Measurements from ENCODE around the gene SQSTM1. TPM values are rescaled to one million over a fixed set of nuclear protein-coding genes. Genes with fewer than 3 reads are reported as not detected.
A peak's percentile ranks its signal among the peaks of the same experiment; 100 is the strongest.
"Not testable (repeated sequence)": the region's sequence is repeated elsewhere in the genome, so short reads cannot be mapped to it uniquely, and the experiment has no call there.

The SQSTM1 gene
- total RNA-seq, 1 donor from 2014 or later = 548 TPM

DNA sequence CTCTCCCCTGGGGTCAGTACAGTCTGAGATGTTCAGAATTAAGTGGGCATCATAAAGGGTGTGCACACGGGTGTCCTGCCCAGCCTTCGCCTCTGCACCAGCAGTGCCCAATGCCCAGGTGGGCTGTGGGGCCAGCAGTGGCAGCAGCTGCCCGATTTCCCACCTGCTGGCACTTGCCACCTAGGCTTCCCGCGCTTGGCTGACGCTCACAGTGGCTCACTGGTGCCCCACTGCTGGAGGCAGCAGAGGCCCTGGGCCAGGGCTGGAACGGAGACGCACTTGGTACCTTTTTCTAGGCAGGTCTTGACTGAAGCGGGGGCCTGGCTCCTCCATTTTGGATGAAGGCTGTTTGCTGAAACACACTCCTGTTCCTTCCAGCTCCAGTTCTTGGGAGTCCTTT lies 20.9 kb downstream of the SQSTM1 start:
- no peak for DNase-seq (ENCODE audit: low read depth in 2 of 2)

DNA sequence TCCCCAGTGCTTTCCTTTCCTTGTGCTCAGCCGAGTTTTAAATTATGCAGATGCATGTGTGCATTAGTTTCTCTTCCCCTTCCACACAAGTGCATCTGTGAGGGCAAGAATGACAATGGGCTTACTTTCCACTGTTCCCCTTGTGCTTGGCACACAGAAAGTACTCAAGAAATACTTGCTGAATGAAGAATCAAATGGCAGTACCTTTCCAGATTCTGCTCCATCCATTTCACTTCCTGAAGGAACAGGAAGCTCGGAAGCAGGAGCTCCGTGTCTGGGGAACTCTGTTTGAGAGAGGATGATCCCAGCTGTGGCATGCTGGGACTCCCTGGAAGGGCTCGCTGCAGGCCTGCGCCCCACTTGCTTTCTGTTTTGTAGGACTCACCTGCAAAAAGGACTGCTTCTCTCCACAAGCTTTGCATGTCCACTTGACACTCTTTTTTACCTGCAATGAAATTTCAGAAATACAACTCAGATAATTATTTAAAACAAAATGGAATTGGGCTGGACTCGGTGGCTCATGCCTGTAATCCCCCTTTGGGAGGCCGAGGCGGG lies 32.4 kb downstream of the SQSTM1 start:
- no peak for DNase-seq (ENCODE audit: low read depth in 2 of 2)

DNA sequence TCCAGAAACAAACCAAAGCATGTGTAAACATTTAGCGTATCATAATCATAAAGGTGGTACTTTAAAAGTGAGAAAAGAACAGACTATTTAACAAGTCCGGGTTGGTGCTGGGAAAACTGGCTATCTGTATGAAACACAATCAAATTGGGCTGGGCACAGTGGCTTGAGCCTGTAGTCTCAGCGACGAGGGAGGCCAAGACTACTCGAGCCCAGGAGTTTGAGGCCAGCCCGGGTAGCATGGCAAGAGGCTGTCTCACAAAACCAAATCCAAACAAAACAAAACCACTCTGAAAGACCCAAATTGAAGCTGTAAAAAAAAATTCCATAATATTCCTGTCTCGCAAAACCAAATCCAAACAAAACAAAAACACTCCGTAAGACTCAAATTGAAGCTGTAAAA lies 33.7 kb downstream of the SQSTM1 start:
- no peak for DNase-seq (ENCODE audit: low read depth in 2 of 2)

DNA sequence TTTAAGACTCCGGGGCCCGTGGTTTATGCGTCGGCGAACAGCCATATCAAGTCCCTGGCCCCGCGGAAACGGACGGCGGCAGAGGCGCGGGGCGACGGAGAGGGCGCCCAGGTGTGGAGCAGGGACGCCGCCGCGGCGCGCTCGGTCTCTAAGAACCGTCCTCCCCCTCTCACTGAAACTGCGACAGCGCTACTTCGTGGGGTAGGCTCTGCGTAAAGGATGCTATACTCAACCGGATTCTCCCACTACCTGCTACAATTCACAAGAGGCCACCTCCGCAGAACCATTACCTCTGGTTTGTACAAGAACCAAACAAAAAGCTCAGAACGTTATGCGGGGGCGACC lies 37.5 kb downstream of the SQSTM1 start:
- peak; percentile 40 to 44 for DNase-seq (ENCODE audit: low read depth in 2 of 2)

DNA sequence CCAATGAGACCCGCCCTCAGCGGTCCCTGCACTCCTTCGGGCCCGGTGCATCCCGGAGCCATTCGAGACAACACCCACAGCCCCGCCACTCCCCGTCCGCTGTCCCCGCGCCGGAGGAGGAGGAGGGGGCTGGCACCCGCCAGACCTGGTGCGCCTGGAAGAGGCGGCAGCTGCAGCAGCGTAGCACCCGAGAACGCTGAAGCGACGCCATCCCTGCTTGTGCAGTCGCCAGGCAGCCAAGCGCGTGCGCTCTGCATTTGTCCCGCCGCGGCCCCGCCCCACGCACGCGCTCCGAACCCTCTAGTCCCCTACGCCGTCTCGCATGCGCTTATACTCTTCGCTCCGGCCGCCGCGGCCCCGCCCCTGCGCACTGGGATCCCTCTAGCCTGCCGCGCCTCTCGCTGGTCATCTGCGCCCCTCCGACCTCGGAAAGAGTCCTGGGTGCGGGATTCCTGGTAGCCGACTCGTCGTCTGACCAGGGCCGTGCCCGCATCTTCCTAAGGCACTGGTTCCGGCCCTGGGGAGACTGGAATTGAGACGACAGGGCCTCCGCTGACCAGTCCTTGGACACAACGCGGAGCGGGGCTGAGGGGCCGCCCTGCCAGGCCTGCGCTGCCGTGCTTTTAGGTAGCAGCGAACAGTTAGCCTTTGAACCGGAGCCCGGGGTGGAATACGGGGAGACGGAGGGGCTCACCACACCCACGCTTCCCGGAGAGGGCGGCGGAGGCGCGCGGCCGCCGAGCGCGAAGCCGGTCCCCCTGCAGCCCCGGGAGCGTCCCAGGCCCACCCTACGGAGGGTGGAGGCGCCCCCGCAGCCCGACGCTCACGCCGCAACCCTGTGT lies 38.1 kb downstream of the SQSTM1 start, which contains the start of gene MRNIP:
MRNIP (minus strand) TSS at position 232 of the 842 bp plus-strand sequence; CDS start at position 211, 21 bp downstream.
- DNase-seq (ENCODE audit: low read depth in 2 of 2) = peak; percentile 96 to 97

DNA sequence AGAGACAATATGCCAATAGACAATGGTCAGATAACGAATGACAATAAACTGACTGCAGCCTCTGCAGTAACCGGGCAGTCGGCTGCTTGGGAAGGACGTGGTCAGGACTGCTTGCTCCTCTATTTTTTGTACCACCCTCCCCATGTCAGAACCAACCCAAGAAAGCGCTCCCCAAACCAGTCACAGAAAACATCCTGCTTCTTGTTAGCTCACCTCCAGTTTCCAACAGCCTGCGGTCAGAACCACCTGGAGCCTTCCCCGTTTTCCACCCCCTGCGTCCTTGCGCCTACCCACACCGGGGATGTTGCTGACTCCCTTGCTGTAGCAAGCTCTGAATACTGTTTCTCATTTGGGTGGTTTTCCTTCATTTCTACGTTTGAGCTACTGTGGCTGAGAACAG lies 39.6 kb downstream of the SQSTM1 start:
- no peak for DNase-seq (ENCODE audit: low read depth in 2 of 2)

DNA sequence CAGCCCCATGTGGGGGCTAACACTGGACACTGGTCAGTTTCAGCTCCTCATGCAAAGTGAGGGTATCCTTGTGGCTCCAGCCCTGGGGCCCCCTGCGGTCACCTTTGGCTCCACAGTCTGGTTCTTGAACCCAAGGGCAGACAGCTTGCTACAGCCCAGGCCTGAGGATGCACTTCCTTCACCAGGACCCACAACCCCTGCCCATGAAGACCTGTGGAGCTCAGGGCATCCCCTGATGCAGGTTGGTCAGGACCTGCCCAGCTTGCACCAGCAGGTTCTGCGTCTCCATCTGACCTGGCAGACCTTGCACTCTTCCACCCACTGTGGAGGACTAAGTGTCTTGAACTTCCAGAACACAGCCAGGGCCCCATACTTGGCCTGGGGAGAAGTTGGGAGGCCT lies 41.6 kb downstream of the SQSTM1 start:
- no peak for DNase-seq (ENCODE audit: low read depth in 2 of 2)

DNA sequence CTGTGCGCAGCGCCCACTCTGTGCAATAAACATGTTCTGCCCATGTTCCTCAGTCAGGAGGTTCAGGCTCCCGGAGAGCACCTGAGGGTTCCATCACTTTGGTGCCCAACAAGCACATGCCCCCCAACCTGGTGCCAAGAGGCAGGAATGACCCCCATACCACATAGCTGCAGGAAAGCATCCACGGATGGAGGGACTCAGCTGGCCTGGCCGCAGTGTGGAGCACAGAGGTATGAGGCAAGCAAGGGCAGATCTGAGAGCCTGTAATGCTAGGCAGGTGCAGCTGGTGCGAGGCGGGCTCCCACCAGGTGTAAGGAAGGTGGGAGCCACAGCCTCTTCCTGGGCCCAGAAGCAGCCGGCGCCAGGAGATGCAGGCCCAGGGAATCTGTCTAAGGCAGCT lies 42.2 kb downstream of the SQSTM1 start:
- DNase-seq (ENCODE audit: low read depth in 2 of 2) = no peak

DNA sequence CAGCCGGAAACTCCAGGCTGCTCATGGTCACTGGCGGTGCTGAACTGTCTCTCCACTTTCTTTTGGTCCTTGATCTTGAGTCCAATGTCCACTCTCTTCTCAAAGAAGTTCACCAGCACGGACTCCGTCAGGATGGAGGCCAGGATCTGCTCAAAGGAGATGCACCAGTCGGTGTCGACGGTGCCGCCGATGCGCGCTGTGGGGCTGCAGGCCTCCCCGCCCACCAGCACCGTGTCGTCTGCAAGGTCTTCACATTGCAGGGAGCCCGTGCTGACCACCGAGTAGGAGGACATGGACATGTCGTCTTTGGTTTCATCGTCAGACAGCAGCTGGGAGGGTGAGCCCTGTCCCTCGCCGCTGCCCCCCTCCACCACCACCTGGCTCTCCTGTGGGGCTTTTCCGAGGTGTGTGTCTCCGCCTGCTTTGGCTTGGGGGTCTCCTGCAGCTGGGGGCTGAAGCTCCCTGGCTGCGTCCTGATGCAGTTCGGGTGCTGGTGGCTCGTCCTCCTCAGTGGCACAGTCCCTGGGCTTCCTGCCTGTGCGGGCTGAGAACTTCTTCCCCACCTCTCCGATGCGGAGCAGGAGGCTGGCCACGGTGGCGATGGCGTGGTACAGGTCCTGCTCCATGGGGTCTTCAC lies 42.9 kb downstream of the SQSTM1 start:
- DNase-seq (ENCODE audit: low read depth in 2 of 2) = no peak

DNA sequence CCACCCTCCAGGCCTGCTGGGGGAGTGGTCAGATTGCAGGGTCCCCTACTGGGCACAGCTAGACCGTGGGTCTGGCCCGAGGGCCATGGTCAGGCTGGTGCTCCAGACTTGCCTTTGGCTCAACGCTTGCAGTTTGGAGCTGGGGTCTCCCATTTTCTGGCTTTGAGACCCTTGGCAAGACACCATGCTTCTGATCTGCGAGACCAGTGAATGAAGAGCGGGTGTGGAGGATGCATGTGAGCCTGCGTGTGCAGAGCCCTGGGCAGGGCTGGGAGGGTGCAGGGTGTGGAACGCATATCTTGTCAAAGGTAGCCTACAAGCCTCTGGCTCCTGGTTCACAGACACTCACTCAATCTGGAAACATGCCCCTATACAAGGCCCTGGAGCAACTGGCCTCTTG lies 44.0 kb downstream of the SQSTM1 start:
- no peak for DNase-seq (ENCODE audit: low read depth in 2 of 2)

DNA sequence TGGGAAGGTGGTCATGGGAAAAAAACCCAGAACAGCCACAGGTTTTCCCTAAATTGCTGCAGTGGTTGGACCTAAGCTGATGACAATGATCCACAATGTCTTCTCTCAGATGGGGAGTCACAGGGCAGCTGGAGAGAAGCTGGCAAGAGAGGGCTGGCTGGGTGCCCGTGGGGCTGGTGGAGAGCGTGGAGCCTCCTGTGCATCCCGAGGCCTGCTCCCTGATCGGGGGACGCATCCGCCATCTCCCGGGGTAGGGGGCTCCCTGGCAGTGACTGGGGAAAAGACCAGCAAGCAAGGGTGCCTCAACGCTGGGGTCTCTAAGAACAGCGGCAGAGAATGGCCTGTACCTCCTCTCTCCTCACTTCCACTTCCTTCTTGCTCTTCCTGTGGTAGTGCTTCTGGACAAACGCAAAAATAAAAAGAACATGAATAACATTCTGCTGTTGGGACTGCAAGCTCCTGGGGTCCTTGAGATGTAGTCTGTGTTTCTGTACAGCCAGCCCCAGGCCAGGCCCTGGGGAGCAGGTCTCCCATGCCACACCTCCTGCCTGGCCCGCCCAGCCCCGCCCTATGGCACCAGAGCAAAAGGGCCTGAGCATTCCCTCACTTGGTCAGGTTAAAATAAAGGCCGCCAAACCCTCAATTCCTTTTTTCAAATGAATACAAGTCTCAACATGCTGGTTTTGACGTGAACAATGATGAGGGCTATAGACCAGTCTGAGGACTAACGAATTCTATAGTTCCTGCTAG lies 45.0 kb downstream of the SQSTM1 start:
- no peak for DNase-seq (ENCODE audit: low read depth in 2 of 2)

DNA sequence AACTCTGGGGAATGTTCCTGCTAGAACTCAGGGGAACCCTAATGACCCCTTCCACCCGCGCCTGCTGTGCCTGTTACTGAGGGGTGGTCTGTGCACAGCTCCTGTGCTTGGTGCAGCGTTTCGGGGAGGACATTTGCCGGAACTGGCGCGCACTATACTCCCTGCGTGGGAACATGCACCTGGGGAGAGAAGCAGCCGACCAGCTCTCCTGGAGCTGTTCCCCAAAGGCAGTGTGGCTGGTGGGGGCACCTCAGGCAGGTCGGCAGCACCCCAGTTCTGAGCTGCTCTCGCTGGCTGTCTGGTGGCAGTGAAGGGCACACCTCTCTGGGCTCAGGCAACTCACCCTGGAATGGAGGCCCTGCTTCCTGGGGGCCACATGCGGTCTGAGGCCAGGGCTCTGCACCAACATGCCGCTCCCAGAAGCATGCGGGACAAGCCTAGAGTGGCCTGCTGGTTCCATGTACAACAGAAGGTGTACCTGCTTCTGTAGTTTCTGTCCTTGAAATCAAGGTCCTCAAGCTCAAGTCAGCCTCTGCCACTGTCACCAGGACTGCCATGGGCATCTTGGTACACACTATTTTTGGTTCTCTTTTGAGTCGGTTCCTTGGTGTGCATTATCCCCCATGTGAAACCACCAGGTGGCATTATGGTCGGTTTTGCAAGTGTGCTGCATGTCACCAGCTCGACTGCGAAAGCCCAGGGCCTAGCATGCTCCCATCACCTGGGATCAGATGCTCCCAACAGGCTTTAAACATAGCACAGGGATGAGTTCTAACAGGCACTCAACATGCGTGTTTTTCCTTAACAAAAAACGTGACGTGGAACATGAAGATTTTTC lies 45.8 kb downstream of the SQSTM1 start:
- DNase-seq (ENCODE audit: low read depth in 2 of 2) = peak in 1 of 2 donors; percentile 31

DNA sequence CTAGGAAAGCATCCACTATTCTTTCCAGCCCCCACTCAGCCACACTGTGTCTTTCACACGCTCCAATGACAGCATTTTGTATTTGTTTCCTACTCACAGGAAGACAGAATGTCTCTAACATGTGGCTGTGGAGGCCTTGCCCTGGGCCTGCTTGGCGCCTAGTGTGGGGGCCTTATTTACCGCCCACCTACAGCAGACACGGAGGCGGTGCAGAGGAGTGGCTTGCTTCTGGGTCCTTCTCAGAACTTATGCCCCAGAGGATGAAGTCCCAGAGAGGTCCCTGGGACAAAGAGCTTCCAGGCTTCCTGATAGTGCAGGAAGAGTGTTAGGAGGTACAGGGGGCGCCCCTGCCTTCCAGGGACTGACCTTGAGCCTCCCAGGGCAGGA lies 46.4 kb downstream of the SQSTM1 start:
- DNase-seq (ENCODE audit: low read depth in 2 of 2) = no peak

DNA sequence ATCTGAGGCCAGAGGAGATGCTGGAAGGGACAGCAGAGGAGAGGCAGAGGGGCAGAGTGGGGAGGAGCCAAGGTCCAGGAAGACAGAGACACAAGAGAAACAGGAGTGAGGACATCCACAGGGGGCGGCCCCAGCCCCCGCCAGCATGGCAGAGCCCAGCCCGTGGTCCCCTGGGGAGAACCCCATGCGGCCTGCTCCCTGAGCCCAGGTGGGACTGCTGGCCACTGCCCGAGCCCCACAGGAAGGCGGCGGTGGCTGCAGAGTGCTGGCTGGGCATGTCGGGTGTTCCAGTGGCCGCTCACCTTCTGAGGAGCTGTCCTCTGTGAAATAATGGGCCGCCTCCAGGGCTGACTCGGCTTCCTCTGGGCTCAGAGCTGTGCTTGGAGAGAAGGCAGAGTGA lies 46.8 kb downstream of the SQSTM1 start:
- no peak for DNase-seq (ENCODE audit: low read depth in 2 of 2)

DNA sequence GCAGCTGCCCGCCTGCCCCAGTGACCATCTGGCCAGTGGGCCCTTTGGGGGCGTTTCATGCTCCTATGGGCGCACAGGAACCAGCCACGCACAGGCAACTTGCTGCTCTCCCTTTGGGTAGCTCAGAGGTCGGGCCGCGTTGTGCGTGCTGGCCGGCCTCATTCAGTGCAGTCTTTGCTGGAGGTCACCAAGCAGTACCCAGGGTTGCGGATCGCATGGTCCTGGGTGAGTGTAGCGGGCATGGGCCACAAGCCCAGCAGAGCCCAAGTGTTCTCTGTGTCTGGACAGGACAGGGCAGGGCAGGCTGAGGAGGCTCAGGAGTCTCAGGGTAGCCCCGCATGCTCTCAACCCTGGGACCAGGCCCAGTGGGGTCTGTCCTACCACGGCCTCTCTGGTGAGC lies 47.8 kb downstream of the SQSTM1 start:
- DNase-seq (ENCODE audit: low read depth in 2 of 2) = no peak

DNA sequence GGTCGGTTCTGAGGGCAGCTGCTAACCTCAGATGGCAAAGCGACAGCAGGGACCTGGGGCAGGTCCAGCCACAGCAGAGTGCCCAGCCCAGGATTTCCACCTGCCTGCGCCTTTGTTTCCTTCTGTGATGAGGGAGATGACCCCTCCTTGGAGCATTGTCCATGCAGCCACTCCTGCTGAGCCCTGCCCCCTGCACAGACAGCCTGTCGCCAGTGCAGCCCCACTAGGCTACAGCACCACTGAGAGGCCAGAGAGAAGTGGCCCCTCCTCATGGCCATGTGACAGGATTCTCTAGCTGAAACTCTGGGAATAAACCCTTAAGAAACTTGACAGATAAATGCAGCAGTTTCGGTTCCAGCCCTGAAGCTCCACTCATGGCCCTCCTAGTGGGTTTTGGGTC lies 48.4 kb downstream of the SQSTM1 start:
- peak in 1 of 2 donors; percentile 24 for DNase-seq (ENCODE audit: low read depth in 2 of 2)

DNA sequence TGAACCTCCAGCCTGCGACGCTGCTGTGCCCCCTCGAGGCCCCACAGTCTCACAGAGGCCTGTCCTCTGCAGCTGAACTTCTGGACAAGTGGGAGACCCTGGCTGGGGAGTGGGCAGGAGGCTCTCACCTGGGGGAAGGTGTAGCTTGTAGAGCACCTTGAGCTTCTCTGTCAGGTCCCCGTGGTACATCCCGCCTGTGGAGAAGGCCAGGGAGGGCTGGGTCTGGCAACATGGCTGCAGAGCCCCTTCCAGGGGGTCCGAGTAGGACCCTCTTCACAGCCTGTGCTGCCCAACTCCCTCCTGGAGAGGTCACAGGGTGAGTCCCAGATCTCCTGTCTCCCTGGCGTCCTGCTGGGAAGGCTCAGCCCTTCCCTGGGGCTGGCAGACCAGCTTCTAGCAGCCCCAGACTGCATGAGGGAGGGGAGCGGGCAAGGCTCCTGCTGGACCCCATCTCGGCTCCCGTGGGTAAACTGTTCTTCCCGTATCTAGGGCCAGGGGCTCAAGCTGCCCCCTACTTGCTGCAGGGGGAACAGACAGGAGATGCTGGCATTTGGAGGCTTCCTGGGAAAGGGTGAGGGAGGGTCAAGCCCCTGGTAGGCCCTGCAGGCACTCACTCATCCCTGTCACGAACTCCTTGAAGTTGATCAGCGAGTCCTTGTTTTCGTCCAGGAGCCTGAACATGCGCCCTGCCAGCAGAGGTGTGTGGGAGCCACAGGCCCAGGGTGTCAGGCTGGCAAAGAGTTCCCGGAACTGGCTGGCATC lies 49.1 kb downstream of the SQSTM1 start:
- no peak for DNase-seq (ENCODE audit: low read depth in 2 of 2)

DNA sequence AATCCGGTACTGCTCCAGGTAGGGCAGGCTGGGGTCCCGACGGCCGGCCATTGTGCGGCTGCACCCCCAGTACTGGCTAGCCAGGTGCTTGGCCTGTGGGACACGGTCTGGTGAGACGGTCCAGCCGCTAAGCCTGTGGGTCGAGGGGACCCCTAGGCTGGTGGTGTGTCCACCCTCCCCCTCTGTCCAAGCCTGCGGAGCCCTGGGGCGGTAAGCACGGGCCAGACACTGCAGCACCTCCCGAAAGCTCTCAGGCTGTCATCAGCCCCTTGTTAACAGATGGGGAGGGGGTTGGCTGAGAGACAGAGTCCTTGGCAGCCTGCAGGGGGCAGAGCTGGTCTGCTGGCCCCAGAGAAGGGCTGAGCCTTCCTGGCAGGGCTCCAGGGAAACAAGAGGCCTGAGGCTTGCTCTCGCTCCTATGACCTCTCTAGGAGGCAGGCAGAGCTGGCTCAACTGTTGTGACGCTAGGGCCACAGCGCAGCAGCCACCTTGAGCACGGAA lies 49.7 kb downstream of the SQSTM1 start:
- peak in 1 of 2 donors; percentile 52 for DNase-seq (ENCODE audit: low read depth in 2 of 2)

DNA sequence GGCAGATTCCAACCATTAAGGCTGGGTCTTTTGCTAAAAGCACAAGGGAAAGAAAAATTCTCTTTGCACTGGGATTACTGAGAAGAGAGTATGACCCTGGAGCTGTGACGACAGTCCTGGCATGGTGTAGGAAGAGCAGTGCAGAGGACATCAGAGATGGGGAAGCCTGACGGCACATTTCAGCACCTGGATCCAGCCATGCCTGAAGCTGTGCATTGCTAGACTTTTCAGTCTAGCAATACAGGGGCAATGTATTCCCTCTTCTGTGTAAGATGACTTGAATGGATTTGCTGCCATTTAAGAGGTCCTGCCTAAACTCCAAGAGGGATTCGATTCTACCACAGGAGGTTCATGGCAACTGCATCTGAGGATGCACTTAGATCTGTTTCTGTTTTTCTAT lies 50.2 kb downstream of the SQSTM1 start:
- no peak for DNase-seq (ENCODE audit: low read depth in 2 of 2)

DNA sequence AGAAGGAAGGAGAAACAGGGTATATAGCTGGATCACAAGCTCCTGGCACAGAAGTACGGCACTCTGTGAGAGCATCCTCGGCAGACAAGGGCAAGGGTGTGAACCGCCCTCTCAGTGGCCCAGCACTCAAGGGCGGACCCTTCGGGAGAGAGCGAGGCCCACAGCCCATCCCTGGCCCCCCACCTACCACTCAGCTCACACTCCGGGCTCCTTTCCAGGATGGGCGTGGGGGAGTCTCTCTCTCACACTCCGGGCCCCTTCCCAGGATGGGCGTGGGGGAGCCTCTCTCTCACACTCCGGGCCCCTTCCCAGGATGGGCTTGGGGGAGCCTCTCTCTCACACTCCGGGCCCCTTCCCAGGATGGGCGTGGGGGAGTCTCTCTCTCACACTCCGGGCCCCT lies 50.8 kb downstream of the SQSTM1 start:
- DNase-seq (ENCODE audit: low read depth in 2 of 2) = not testable (repeated sequence)

Measured in lung microvascular endothelial cell (primary cell).